Globus pallidus (tissue), 1 donor: ENCODE measurements around the gene ZNF614.
"Not testable (repeated sequence)": the region's sequence is repeated elsewhere in the genome, so short reads cannot be mapped to it uniquely, and the experiment has no call there.

ENCODE experiments used
- DNase-seq: peaks from one replicate; pipeline ENCODE4 v3.0.0-alpha.2; 2015; ENCODE audit warnings: low spot score

ZNF614 gene

GRCh38 chr19:52028027-52028779, at the start of gene ZNF614:
TSS of gene ZNF614 (minus strand) at chr19:52028379. CDS start at chr19:52025745, 2,634 bp downstream.
- peak; percentile 91 for DNase-seq

GRCh38 chr19:52070496-52070895, 42.3 kb upstream of the ZNF614 start:
- no peak for DNase-seq

DNA sequence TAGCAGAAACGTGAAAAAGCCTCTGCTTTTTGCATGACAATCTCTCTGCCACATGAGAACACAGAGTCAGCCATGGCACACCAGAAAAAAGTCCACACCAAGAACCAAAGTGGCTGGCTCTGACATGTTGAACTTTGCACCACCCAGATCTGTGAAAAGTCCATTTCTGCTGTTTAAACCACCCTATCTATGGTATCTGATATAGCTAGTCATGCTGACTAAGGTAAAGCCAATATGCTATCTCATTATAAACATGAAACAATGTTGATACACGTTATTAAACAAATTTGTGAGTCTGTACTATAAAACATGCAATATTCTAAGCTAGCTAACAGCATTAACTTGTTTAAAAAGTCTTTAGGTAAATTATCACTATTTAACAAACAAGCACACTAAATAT, 41.5 kb upstream of the ZNF614 start:
- DNase-seq, result no peak

DNA sequence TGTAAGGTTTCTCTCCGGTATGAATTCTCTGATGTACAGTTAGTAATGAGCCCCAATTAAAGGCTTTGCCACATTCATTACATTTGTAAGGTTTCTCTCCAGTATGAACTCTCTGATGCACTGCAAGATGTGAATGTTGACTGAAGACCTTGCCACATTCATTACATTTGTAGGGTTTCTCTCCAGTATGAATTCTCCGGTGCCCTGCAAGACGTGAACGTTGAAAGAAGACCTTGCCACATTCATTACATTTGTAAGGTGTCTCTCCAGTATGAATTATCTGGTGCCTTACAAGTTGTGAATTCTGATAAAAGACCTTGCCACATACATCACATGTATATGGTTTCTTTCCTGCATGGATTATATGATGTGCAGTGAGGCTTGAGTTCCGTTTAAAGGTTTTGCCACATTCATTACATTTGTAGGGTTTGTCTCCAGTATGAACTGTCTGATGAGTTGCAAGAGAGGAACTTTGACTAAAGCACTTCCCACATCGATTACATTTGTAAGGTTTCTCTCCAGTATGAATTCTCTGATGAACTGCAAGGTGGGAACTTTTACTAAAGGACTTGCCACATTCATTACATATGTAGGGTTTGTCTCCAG, 38.2 kb upstream of the ZNF614 start:
- no peak for DNase-seq

GRCh38 chr19:52065399-52065798, 37.2 kb upstream of the ZNF614 start:
- DNase-seq, result no peak

DNA sequence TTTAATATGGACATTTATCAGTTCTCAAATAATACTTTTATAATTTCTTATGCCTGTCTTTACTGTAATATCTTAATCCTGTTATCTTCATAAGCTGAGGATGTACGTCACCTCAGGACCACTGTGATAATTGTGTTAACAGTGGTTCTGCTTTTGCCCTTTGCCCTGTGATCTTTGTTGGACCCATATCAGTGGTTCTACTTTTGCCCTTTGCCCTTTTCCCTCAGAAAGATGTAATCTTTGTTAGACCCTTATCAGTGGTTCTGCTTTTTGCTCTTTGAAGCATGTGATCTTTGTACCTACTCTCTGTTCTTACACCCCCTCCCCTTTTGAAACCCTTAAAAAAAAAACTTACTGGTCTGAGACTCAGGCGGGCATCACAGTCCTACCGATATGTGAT, 28.3 kb upstream of the ZNF614 start:
- not testable (repeated sequence) for DNase-seq

GRCh38 chr19:52051736-52052135, 23.6 kb upstream of the ZNF614 start:
- DNase-seq, result not testable (repeated sequence)

DNA sequence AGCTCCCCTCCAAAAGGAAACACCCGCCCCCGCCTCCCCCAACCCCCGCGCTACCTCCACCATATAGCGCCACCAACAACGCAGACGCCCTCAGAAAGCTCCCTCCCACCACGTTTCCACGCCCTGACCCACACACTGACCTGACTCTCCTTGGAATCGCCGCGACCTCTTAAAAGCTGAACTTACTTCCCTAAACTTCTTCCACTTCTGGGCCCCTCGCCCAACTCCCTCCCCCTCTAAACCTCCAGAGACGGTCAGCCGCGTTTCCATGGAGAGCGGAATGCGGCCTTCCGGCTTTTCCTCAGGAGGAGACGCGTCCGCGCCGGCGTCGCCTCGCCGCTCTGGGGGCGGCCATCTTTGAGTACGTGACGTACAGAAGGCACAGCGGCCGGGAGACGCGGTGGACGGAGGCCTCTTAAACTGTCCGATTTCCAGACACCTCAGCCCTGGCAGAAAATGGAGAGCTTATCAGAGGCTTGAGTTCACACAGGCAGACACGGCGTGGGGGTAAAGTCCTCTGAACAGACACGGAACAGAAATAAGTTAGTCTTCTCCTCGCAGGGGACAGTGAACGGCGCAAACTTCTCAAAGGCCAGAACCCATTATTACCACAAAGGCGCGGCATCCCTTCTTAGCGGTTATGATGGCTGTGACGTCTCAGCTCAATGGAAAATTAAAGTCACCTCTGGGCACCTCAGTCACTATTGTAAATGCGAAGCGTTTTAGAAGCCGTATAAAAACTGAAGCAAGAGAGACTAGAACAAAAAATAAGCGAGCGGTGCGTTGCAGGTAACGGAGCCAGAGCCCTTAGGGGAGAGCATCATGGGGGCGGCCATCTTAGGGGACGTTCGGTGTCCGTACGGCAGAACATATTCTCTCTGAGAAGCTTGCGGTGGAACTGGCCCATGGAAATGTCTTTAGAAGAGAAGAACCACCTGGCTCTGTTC, 20.6 kb upstream of the ZNF614 start, which contains the start of gene ZNF432:
ZNF432 (minus strand) TSS at position 284 of the 947 bp plus-strand sequence. CDS start 1,970 bp downstream, outside the sequence.
- peak; percentile 94 for DNase-seq

DNA sequence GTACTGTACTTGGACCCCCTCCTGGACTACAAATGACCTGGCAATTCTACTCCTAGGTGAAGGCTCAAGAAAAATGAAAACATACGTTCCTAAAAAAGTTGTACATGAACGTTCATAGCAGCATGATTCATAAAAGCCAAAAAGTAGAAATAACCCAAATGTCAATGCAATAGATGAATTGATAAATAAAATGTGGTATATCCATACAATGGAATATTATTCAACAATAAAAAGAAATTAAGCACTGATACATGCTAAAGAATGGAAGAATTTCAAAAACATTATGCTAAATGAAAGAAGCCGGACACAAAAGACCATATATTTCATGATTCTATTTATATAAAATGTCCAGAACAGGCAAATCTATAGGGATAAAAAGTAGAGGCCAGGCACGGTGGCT, 11.0 kb upstream of the ZNF614 start:
- DNase-seq, result no peak

DNA sequence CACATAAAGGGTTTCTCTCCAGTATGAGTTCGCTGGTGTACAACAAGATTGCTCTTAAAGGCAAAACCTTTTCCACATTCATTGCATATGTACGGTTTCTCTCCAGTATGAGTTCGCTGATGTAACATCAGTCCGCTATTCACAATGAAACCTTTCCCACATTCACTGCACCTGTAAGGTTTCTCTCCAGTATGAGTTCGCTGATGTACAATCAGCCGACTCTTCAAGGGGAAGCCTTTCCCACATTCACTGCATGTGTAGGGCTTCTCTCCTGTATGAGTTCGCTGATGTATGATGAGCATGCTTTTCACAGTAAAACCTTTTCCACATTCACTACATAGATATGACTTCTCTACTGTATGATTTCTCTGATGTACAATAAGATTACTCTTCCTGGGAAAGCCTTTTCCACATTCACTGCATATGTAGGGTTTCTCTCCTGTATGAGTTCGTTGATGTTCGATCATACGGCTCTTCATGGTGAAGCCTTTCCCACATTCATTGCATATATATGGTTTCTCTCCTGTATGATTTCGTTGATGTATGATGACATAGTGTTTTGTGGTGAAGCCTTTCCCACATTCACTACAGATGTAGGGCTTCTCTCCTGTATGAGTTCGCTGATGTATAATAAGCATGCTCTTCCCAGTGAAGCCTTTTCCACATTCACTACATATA, 6.0 kb upstream of the ZNF614 start:
- no peak for DNase-seq

- no peak for DNase-seq
Observed at GRCh38 chr19:52028780-52029123, 573 bp upstream of the ZNF614 start.

DNA sequence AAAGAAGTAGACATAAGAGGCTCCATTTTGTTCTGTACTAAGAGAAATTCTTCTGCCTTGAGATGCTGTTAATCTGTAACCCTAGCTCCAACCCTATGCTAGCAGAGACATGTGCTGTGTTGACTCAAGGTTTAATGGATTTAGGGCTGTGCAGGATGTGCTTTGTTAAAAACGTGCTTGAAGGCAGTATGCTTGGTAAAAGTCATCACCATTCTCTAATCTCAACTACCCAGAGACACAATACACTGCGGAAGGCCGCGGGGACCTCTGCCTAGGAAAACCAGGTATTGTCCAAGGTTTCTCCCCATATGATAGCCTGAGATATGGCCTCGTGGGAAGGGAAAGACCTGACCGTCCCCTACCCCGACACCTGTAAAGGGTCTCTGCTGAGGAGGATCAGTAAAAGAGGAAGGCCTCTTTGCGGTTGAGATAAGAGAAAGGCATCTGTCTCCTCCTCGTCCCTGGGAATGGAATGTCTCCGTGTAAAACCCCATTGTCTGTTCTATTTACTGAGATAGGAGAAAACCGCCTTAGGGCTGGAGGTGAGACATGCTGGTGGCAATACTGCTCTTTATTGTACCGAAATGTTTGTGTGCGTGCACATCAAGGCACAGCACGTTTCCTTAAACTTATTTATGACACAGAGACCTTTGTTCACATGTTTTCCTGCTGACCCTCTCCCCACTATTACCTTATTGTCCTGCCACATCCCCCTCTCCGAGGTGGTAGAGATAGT, 1.8 kb downstream of the ZNF614 start:
- DNase-seq, result not testable (repeated sequence)

GRCh38 chr19:52024478-52024877, 3.7 kb downstream of the ZNF614 start:
- not testable (repeated sequence) for DNase-seq

DNA sequence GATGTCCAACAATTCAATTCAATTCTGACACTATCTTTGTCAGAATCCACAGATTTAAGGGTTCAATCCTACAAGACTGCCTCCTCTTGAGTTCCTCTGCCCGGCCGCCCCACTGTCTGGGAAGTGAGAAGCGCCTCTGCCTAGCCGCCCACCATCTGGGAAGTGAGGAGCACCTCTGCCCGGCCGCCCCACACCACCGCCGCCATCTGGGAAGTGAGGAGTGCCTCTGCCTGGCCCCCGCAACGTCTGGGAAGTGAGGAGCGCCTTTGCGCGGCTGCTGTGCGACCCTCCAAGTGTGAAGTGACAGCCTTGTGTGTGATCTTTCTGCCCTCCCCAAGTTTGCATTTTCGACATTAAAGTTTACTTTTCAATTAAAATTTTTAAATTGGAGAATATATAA, 6.0 kb downstream of the ZNF614 start:
- DNase-seq, result no peak

DNA sequence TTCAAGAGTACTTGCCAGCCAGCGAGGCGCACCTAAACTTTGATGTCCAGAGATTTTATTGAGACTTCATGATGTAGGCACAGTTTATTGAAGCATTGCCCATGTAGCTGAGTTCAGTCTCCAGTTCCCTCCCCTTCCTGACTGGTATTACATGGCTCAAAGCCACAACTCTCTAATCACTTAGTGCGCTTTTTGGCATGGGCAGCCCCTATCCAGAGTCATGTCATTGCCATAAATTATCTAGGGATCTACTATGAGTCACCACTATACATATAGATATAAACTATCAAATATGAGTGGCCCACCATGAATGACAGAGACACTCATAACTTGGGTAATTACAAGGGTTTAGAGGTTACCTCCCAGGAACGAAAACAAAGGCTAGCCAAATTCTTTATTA, 7.7 kb downstream of the ZNF614 start:
- no peak for DNase-seq

GRCh38 chr19:52010674-52011073, 17.5 kb downstream of the ZNF614 start:
- DNase-seq, result no peak

DNA sequence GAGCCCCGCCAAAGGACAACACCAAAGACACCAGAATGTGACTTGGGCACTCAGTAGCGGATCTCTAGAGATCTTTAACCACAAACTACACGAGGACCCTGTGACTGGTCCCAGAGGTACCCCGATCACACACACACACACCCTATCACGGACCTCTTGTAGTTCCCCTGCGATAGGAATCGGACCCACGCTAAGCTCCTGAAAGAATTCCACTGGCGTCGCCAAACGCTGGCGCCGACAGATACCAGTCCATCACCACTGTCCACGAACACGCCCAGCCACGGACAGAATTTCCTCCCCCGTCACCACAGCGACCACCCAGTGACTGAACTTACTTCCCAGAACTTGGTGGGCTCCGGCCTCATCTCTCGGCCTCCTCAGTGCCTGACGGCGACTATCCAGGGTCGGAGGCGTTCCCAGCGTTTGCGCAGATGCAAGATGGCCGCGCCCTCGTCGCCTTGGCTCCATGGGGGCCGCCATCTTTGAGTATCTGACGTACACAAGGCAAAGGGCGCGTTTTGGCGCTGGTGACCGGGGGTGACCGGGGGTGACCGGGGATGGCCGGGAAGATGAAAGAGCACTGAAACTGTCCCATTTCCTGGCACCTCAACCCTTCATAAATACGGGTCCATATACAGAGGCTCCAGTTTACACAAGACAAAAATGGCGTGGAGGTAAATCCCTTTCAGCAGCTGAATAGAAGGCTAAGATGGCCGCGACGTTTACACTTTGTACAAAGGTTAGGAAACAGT, 20.2 kb downstream of the ZNF614 start, which contains the start of gene ZNF615:
ZNF615 (minus strand) TSS at position 406 of the 752 bp plus-strand sequence. CDS start 4,500 bp downstream, outside the sequence.
- DNase-seq, result peak; percentile 92

- no peak for DNase-seq
Observed at GRCh38 chr19:52007451-52007805, 20.8 kb downstream of the ZNF614 start.

DNA sequence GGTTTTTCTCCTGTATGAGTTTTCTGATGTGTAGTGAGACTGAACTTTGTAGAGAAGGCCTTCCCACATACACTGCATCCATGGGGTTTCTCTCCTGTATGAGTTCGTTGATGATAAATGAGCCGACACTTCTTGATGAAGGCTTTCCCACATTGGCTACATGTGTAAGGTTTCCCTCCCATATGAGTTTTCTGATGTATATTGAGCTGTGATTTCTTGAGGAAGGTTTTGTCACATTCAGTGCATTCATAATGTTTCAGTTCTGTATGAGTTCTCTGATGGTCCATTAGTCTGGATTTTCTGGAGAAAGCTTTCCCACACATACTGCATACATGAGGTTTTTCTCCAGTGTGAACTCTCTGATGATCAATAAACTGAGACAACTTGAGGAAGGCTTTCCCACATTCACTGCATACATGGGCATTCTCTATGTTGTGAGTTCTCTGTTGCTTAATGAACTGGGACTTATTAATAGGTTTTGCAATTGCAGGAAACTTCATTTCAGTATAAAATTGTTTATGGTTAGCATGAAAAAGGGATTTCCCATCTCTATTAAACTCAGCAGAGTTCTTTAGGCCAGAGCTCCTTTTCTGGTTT, 34.0 kb downstream of the ZNF614 start:
- no peak for DNase-seq

DNA sequence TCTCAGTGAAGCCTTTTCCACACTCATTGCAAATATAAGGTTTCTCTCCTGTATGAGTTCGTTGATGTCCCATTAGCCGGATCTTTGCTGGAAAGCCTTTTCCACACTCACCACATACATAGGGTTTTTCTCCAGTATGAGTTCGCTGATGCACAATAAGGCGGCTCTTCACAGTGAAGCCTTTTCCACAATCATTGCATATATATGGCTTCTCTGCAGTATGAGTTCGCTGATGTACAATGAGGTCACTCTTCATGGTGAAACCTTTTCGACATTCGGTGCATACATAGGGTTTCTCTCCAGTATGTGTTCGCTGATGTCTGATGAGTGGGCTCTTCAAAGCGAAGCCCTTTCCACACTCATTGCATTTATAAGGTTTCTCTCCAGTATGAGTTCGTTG, 34.8 kb downstream of the ZNF614 start:
- no peak for DNase-seq
